Astrocyte (in vitro differentiated cells and primary cell): ENCODE data around the gene UBR1. TPM values are rescaled to one million over a fixed set of nuclear protein-coding genes. Genes with fewer than 3 reads are reported as not detected.

Source experiments
- DNase-seq: peaks from one replicate; pipeline ENCODE4 v3.0.0-alpha.2; 2010; ENCODE audit warnings: low read depth
- FAIRE-seq: peaks from 2 replicates; lab custom pipeline; 2011; peaks lifted over from hg19 to GRCh38; lab: Jason Lieb, UNC
- H2AFZ ChIP-seq: 2 replicates; pipeline ENCODE4 v1.6.0; 2012; ENCODE audit warnings: low read depth, low read length, inconsistent platforms
- H3K27ac ChIP-seq: 2 replicates; pipeline ENCODE4 v1.5.1; 2011; ENCODE audit warnings: low read depth, low read length, inconsistent platforms
- H3K27me3 ChIP-seq: 2 replicates; pipeline ENCODE4 v1.6.0; 2011; ENCODE audit warnings: low read length, inconsistent platforms; ENCODE audit not compliant: insufficient read depth
- H3K36me3 ChIP-seq: 2 replicates; pipeline ENCODE4 v1.5.1; 2011; ENCODE audit warnings: low read length, inconsistent platforms; ENCODE audit not compliant: insufficient read depth
- H3K4me1 ChIP-seq: 2 replicates; pipeline ENCODE4 v1.5.1; 2011; ENCODE audit warnings: low read length, inconsistent platforms; ENCODE audit not compliant: insufficient read depth
- H3K4me2 ChIP-seq: 2 replicates; pipeline ENCODE4 v1.6.0; 2012; ENCODE audit warnings: low read length, inconsistent platforms
- H3K4me3 ChIP-seq: 2 replicates; pipeline ENCODE4 v1.5.1; 2011; ENCODE audit warnings: low read depth, mild to moderate bottlenecking, low read length, inconsistent platforms; ENCODE audit not compliant: insufficient read depth
- H3K79me2 ChIP-seq: 2 replicates; pipeline ENCODE4 v1.6.0; 2012; ENCODE audit warnings: mild to moderate bottlenecking, low read length, inconsistent platforms; ENCODE audit not compliant: insufficient read depth
- H3K9ac ChIP-seq: 2 replicates; pipeline ENCODE4 v1.6.0; 2012; ENCODE audit warnings: mild to moderate bottlenecking, low read length, inconsistent platforms
- H3K9me3 ChIP-seq: 2 replicates; pipeline ENCODE4 v1.5.1; 2012; ENCODE audit warnings: low read depth, mild to moderate bottlenecking, low read length, inconsistent platforms; ENCODE audit not compliant: insufficient read depth
- H4K20me1 ChIP-seq: 2 replicates; pipeline ENCODE4 v1.6.0; 2012; ENCODE audit warnings: low read length, inconsistent platforms; ENCODE audit not compliant: insufficient read depth
- H3K27ac Mint-ChIP-seq: one replicate; pipeline ENCODE4 v1.8.0; 2021; ENCODE audit warnings: mild to moderate bottlenecking, mixed read lengths; ENCODE audit not compliant: unreplicated experiment
- H3K27me3 Mint-ChIP-seq: one replicate; pipeline ENCODE4 v1.8.0; 2021; ENCODE audit warnings: low read depth, mixed read lengths; ENCODE audit not compliant: unreplicated experiment
- H3K36me3 Mint-ChIP-seq: one replicate; pipeline ENCODE4 v1.8.0; 2021; ENCODE audit warnings: low read depth, mixed read lengths; ENCODE audit not compliant: unreplicated experiment
- H3K4me1 Mint-ChIP-seq: one replicate; pipeline ENCODE4 v1.8.0; 2021; ENCODE audit warnings: low read depth, mixed read lengths; ENCODE audit not compliant: unreplicated experiment
- H3K4me3 Mint-ChIP-seq: one replicate; pipeline ENCODE4 v1.8.0; 2021; ENCODE audit warnings: mild to moderate bottlenecking, moderate library complexity, mixed read lengths; ENCODE audit not compliant: unreplicated experiment
- H3K9me3 Mint-ChIP-seq: one replicate; pipeline ENCODE4 v1.8.0; 2021; ENCODE audit warnings: mild to moderate bottlenecking, mixed read lengths; ENCODE audit not compliant: unreplicated experiment
- EZH2 ChIP-seq: IDR thresholded peaks from 2 replicates; pipeline ENCODE4 v1.6.1; 2012; ENCODE audit warnings: mild to moderate bottlenecking, low read length, inconsistent platforms; ENCODE audit not compliant: insufficient read depth
- total RNA-seq: library from RNA; stranded (reverse); gene quantifications from 2 replicates; pipeline ENCODE4 v1.2.1, GENCODE V29; 2021
- TF ChIP-seq, protein P1 (sequence below): IDR thresholded peaks from 2 replicates; pipeline ENCODE4 v1.5.1; 2011; ENCODE audit warnings: low read depth, mild to moderate bottlenecking, inconsistent platforms, low read length, moderate library complexity; ENCODE audit not compliant: insufficient read depth

UBR1 gene
- total RNA-seq, 1 donor from 2014 or later: 25.7 TPM

DNA sequence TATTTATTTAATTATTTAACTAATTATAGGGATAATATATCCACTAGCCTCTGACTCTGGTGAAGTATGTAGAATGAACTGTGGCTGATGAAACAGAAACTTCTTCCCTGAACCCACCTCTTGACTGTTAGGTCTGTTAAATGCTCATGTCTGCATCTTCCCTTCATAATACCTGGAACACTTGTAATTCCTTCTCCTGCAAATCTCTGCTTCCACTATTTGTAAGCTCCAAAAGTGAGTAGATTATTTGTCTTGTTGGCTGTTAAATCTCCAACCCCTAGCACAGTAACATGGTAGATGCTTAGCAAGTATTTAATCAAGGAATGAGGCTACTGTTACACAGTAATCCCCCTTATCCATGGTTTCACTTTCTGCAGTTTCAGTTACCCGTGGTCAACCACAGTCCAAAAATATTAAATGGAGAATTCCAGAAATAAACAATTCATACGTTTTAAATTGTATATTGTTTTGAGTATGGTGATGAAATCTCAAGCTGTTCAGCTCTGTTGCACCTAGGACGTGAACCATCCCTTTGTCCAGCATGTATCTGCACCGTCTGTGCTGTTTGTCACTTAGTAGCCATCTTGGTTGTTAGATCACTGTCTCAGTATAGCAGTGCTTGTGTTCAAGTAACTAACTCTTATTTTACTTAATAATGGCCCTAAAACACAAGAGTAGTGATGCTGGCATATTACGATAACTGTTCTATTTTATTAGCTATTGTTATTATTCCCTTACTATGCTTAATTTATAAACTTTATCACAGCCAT lies 190.9 kb downstream of the UBR1 start:
- Mint-ChIP-seq H3K27me3 (no peaks in the 10 kb centered on the region), H3K36me3 (no peaks in the 10 kb centered on the region), H3K27ac (no peak overlapping the region), H3K4me3 (no peak overlapping the region), H3K4me1 (peaks cover 1% of the 10 kb centered on the region), H3K9me3 (no peaks in the 10 kb centered on the region)
- Histone ChIP-seq H3K27me3 (no peaks in the 10 kb centered on the region), H3K9ac (no peak overlapping the region), H3K4me3 (no peak overlapping the region), H3K27ac (no peak overlapping the region), H3K4me1 (no peaks in the 10 kb centered on the region), H4K20me1 (peaks cover 14% of the 10 kb centered on the region), H3K9me3 (no peaks in the 10 kb centered on the region), H3K36me3 (no peaks in the 10 kb centered on the region), H3K4me2 (no peak overlapping the region), H2AFZ (no peak overlapping the region), H3K79me2 (peaks cover 26% of the 10 kb centered on the region)
- DNase-seq (no peak), FAIRE-seq (no peak)
- no peak for TF ChIP-seq EZH2
- TF ChIP-seq, protein P1, sequence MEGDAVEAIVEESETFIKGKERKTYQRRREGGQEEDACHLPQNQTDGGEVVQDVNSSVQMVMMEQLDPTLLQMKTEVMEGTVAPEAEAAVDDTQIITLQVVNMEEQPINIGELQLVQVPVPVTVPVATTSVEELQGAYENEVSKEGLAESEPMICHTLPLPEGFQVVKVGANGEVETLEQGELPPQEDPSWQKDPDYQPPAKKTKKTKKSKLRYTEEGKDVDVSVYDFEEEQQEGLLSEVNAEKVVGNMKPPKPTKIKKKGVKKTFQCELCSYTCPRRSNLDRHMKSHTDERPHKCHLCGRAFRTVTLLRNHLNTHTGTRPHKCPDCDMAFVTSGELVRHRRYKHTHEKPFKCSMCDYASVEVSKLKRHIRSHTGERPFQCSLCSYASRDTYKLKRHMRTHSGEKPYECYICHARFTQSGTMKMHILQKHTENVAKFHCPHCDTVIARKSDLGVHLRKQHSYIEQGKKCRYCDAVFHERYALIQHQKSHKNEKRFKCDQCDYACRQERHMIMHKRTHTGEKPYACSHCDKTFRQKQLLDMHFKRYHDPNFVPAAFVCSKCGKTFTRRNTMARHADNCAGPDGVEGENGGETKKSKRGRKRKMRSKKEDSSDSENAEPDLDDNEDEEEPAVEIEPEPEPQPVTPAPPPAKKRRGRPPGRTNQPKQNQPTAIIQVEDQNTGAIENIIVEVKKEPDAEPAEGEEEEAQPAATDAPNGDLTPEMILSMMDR: no peak

DNA sequence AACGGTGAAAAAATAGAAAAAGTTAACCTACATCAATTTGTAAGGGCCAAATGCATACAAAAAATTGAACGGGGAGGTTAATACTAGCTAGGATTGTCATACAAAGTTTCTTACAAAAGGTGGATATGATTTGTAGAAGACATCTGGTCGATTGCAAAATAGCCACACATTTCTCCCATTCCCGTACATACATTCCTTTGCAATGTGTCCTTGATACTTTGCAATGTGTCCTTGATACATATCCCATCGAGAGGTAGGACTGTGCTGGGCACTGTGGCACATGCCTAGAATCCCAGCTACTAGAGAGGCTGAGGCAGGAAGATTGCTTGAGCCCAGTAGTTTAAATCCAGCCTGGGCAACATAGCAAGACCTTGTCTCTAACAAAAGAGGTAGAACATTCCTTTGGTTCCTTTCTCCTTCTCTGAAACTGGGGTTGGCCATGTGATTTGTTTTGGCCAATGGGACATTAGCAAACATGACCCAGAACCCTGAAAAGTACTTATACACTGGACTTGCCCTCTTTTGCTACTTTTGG lies 194.7 kb downstream of the UBR1 start:
- no peak overlapping the region for H2AFZ ChIP-seq
- no peaks in the 10 kb centered on the region for H3K4me1 ChIP-seq
- no peak overlapping the region for H3K4me2 ChIP-seq
- peaks cover 15% of the 10 kb centered on the region for H3K79me2 ChIP-seq
- Mint-ChIP-seq H3K27me3 (no peaks in the 10 kb centered on the region), H3K4me3 (no peak overlapping the region), H3K36me3 (no peaks in the 10 kb centered on the region), H3K9me3 (no peaks in the 10 kb centered on the region), H3K4me1 (peaks cover 4% of the 10 kb centered on the region), H3K27ac (no peak overlapping the region)
- H3K27me3 ChIP-seq: no peaks in the 10 kb centered on the region
- H3K9ac ChIP-seq: no peak overlapping the region
- TF ChIP-seq, protein P1: no peak
- no peak for TF ChIP-seq EZH2
- DNase-seq (peak; percentile 16), FAIRE-seq (no peak)
- peaks cover 9% of the 10 kb centered on the region for H4K20me1 ChIP-seq
- H3K9me3 ChIP-seq: no peaks in the 10 kb centered on the region
- no peaks in the 10 kb centered on the region for H3K36me3 ChIP-seq
- H3K4me3 ChIP-seq: no peak overlapping the region
- no peak overlapping the region for H3K27ac ChIP-seq

GRCh38 chr15:42908538-42908937 lies 197.3 kb downstream of the UBR1 start:
- no peak for FAIRE-seq
- Histone ChIP-seq H3K36me3 (no peaks in the 10 kb centered on the region), H3K79me2 (peaks cover 15% of the 10 kb centered on the region)

More at GRCh38 chr15:42908538-42908937, 197.3 kb downstream of the UBR1 start:
- Mint-ChIP-seq H3K9me3 (no peaks in the 10 kb centered on the region), H3K36me3 (no peaks in the 10 kb centered on the region), H3K4me1 (peaks cover 4% of the 10 kb centered on the region), H3K27me3 (no peaks in the 10 kb centered on the region), H3K27ac (no peak overlapping the region), H3K4me3 (no peak overlapping the region)
- H3K4me3 ChIP-seq: no peak overlapping the region
- no peak overlapping the region for H2AFZ ChIP-seq
- peaks cover 9% of the 10 kb centered on the region for H4K20me1 ChIP-seq
- no peak overlapping the region for H3K9ac ChIP-seq
- no peaks in the 10 kb centered on the region for H3K27me3 ChIP-seq
- DNase-seq: no peak
- H3K4me1 ChIP-seq: no peaks in the 10 kb centered on the region
- TF ChIP-seq, protein P1: no peak
- no peak for TF ChIP-seq EZH2
- no peaks in the 10 kb centered on the region for H3K9me3 ChIP-seq
- H3K27ac ChIP-seq: no peak overlapping the region
- H3K4me2 ChIP-seq: no peak overlapping the region
